Esophagus squamous epithelium (tissue), 4 donors: ENCODE measurements around the gene SYT1.

Experiments
- POLR2A ChIP-seq, 4 donors: fragments of 450-650 bp; IDR thresholded peaks; one replicate each; pipeline ENCODE4 v1.6.1; 2017; ENCODE audit warnings: antibody characterized with exemption in 4 of 4, mild to moderate bottlenecking in 4 of 4, moderate library complexity in 3 of 4
- TF ChIP-seq, protein P1 (sequence below), 6 experiments: fragments of 450-650 bp in 4 of 6; fragments of 200-600 bp in 2 of 6; sonication (generic) in 2 of 6; IDR thresholded peaks; one replicate each; pipeline ENCODE4 v1.5.1; 2016 to 2019; ENCODE audit warnings: antibody characterized with exemption in 6 of 6, mild to moderate bottlenecking in 4 of 6, moderate library complexity in 4 of 6

DNA sequence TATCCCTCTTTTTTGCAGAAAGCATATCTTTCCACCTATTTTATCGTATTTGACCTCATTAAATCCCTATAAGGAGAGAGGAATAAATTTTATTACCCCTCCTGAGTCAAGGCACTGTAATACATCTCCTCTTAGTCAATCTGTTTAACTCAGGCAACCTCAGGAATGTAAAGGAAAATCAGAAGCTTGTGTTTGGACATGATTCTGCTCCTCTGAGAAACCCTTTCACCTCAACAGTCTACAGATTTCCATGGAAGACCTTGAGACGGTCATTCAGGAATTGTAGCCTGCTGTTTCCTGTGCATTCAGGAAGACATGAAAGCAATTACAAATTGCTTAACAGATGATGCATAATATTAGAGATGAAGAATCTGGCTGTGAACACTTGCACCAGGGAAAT, 465.4 kb downstream of the SYT1 start:
- TF ChIP-seq POLR2A (IDR thresholded peaks at IDR 0.05) = no peak
- TF ChIP-seq, protein P1, sequence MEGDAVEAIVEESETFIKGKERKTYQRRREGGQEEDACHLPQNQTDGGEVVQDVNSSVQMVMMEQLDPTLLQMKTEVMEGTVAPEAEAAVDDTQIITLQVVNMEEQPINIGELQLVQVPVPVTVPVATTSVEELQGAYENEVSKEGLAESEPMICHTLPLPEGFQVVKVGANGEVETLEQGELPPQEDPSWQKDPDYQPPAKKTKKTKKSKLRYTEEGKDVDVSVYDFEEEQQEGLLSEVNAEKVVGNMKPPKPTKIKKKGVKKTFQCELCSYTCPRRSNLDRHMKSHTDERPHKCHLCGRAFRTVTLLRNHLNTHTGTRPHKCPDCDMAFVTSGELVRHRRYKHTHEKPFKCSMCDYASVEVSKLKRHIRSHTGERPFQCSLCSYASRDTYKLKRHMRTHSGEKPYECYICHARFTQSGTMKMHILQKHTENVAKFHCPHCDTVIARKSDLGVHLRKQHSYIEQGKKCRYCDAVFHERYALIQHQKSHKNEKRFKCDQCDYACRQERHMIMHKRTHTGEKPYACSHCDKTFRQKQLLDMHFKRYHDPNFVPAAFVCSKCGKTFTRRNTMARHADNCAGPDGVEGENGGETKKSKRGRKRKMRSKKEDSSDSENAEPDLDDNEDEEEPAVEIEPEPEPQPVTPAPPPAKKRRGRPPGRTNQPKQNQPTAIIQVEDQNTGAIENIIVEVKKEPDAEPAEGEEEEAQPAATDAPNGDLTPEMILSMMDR (IDR thresholded peaks at IDR 0.05) = no peak
